NCI-H524 treated with DMSO at 0.1 percent for 48 hours (cell line): ENCODE measurements around the gene ITPR2.

ENCODE experiments used
- DNase-seq: peaks from one replicate; lab custom pipeline; 2025; lab: John Stamatoyannopoulos, UW

ITPR2 gene

DNA sequence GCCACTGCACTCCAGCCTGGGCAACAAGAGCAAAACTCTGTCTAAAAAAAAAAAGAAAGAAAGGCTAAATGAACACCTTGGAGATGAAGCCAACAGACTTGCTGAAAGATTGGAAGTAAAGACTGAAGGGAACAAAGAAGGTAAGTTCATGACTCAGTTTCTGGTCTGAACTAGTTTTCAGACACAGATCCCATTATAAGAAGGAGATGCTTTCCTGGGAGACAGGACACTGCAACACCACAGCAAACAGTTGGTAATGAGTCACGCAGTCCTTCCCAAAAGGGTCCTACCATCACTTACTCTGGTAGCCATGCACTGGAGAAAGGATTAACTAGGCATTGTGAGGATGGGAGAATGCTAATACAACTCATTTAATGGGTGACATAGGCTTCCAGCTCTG, 540.4 kb downstream of the ITPR2 start:
- DNase-seq = no peak

- DNase-seq = no peak
Observed at GRCh38 chr12:26290565-26290964, 542.4 kb downstream of the ITPR2 start.

DNA sequence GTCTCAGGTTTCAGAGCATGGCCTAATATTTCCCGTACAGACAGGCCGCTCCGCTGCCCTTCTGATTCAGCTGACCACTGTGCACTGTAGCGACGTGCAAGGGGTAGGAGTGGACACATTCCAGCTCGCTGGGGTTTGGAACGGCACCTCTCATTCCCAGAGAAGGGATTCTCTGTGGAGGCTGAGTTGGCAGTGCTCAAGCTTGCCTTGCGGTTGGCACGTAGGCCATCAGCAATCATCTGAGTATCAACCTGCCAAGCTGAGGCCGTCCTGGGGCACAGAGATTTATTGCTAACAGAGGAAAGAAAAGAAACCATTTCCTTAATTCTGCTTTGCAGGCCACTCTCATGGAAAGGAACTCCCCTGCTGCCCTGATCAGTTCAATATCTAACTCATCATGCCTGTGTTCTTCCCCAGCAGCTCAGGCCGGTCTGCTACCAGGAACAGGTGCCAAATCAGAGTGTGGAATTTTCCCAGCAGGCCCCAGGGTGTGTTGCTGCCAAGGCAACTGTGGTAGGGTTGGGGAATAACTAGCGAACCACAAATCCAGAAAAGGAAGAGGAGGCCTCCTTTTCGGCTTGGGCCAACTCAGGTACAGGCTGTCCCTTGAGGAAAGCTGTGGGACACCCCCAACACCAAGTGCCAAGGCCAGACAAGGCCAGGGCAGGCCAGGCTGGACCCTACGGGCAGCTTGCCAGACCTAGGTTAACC, 545.2 kb downstream of the ITPR2 start:
- DNase-seq = no peak
